PFSK-1 (cell line): ENCODE results near the gene DMKN.

Source experiments
- POLR2AphosphoS5 ChIP-seq: IDR thresholded peaks from 2 replicates; pipeline ENCODE4 v1.6.1; 2012; ENCODE audit warnings: low read depth, mild to moderate bottlenecking, control low read depth, low read length, moderate library complexity
- TAF1 ChIP-seq: IDR thresholded peaks from 2 replicates; pipeline ENCODE4 v1.6.1; 2012; ENCODE audit warnings: low read length, control low read depth, borderline replicate concordance; ENCODE audit not compliant: insufficient read depth

GRCh38 chr19:35560271-35560670 lies 46.8 kb upstream of the DMKN start:
- no peak for TF ChIP-seq POLR2AphosphoS5
- no peak for TF ChIP-seq TAF1
